ENCODE data around the gene ARHGAP15. TPM values are rescaled to one million over a fixed set of nuclear protein-coding genes. Genes with fewer than 3 reads are reported as not detected.

ARHGAP15 gene
- total and polyA plus RNA-seq, 2 experiments from 2014 or later = 0.26 TPM; not detected in 1

DNA sequence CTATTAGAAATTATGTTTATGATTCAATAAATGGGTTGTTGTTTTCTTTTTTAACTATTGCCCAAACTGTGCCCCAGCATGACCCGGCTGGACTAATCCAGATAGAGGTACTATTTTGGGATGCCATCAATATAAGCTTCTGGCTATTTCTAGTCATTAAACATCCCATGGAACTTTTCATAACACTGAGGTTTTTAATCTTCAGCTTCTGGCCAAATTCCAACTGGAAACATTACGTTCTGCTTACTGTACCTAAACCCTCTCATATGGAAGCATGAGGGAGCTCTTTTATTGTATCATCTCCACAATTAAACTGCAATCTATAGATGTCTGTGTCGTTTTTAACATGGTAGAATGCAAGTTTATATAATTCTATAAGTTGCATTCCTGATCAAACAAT is 674.7 kb downstream of the ARHGAP15 start:
- DNase-seq (ENCODE audit: low spot score) (no peak), ATAC-seq (no peak)
- peaks cover 5% of the 10 kb centered on the region for H3K27me3 Mint-ChIP-seq (ENCODE audit: insufficient read depth, low read depth, poor library complexity)
- H3K9me3 Mint-ChIP-seq = no peaks in the 10 kb centered on the region
- H3K27ac ChIP-seq (ENCODE audit: low read depth) = no peak overlapping the region
- TF ChIP-seq, protein P1, sequence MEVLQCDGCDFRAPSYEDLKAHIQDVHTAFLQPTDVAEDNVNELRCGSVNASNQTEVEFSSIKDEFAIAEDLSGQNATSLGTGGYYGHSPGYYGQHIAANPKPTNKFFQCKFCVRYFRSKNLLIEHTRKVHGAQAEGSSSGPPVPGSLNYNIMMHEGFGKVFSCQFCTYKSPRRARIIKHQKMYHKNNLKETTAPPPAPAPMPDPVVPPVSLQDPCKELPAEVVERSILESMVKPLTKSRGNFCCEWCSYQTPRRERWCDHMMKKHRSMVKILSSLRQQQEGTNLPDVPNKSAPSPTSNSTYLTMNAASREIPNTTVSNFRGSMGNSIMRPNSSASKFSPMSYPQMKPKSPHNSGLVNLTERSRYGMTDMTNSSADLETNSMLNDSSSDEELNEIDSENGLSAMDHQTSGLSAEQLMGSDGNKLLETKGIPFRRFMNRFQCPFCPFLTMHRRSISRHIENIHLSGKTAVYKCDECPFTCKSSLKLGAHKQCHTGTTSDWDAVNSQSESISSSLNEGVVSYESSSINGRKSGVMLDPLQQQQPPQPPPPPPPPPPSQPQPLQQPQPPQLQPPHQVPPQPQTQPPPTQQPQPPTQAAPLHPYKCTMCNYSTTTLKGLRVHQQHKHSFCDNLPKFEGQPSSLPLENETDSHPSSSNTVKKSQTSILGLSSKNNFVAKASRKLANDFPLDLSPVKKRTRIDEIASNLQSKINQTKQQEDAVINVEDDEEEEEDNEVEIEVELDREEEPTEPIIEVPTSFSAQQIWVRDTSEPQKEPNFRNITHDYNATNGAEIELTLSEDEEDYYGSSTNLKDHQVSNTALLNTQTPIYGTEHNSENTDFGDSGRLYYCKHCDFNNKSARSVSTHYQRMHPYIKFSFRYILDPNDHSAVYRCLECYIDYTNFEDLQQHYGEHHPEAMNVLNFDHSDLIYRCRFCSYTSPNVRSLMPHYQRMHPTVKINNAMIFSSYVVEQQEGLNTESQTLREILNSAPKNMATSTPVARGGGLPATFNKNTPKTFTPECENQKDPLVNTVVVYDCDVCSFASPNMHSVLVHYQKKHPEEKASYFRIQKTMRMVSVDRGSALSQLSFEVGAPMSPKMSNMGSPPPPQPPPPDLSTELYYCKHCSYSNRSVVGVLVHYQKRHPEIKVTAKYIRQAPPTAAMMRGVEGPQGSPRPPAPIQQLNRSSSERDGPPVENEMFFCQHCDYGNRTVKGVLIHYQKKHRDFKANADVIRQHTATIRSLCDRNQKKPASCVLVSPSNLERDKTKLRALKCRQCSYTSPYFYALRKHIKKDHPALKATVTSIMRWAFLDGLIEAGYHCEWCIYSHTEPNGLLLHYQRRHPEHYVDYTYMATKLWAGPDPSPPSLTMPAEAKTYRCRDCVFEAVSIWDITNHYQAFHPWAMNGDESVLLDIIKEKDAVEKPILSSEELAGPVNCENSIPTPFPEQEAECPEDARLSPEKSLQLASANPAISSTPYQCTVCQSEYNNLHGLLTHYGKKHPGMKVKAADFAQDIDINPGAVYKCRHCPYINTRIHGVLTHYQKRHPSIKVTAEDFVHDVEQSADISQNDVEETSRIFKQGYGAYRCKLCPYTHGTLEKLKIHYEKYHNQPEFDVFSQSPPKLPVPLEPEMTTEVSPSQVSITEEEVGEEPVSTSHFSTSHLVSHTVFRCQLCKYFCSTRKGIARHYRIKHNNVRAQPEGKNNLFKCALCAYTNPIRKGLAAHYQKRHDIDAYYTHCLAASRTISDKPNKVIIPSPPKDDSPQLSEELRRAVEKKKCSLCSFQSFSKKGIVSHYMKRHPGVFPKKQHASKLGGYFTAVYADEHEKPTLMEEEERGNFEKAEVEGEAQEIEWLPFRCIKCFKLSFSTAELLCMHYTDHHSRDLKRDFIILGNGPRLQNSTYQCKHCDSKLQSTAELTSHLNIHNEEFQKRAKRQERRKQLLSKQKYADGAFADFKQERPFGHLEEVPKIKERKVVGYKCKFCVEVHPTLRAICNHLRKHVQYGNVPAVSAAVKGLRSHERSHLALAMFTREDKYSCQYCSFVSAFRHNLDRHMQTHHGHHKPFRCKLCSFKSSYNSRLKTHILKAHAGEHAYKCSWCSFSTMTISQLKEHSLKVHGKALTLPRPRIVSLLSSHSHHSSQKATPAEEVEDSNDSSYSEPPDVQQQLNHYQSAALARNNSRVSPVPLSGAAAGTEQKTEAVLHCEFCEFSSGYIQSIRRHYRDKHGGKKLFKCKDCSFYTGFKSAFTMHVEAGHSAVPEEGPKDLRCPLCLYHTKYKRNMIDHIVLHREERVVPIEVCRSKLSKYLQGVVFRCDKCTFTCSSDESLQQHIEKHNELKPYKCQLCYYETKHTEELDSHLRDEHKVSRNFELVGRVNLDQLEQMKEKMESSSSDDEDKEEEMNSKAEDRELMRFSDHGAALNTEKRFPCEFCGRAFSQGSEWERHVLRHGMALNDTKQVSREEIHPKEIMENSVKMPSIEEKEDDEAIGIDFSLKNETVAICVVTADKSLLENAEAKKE (CRISPR knock-in tag; IDR thresholded peaks at IDR 0.05) = no peak
- TF ChIP-seq EZH2 (IDR thresholded peaks at IDR 0.05; ENCODE audit: low read depth, unreplicated experiment) (no peak), ZNF114 (CRISPR knock-in tag; IDR thresholded peaks at IDR 0.05) (no peak), STAT1 (IDR thresholded peaks at IDR 0.05; ENCODE audit: unreplicated experiment) (no peak), POLR2AphosphoS5 (IDR thresholded peaks at IDR 0.05; ENCODE audit: low read depth) (no peak), ZNF331 (CRISPR knock-in tag; IDR thresholded peaks at IDR 0.05; ENCODE audit: low read depth) (no peak), NANOG (IDR thresholded peaks at IDR 0.05; ENCODE audit: borderline replicate concordance) (no peak), REST (IDR thresholded peaks at IDR 0.05; ENCODE audit: unreplicated experiment) (no peak), JUNB (IDR thresholded peaks at IDR 0.05; ENCODE audit: unreplicated experiment) (no peak), CREB1 (CRISPR knock-in tag; IDR thresholded peaks at IDR 0.05; ENCODE audit: low read depth) (no peak), CTCF (conservative IDR thresholded peaks at IDR 0.05; ENCODE audit: low read depth in 2 of 2) (no peak), EZH2phosphoT487 (IDR thresholded peaks at IDR 0.05; ENCODE audit: unreplicated experiment) (no peak)
- TF ChIP-seq, protein P2, sequence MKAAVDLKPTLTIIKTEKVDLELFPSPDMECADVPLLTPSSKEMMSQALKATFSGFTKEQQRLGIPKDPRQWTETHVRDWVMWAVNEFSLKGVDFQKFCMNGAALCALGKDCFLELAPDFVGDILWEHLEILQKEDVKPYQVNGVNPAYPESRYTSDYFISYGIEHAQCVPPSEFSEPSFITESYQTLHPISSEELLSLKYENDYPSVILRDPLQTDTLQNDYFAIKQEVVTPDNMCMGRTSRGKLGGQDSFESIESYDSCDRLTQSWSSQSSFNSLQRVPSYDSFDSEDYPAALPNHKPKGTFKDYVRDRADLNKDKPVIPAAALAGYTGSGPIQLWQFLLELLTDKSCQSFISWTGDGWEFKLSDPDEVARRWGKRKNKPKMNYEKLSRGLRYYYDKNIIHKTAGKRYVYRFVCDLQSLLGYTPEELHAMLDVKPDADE (IDR thresholded peaks at IDR 0.05) = no peak
- no peak overlapping the region for H3K4me2 ChIP-seq
- H3K36me3 Mint-ChIP-seq (ENCODE audit: low read depth) = no peaks in the 10 kb centered on the region
- H3K9me2 ChIP-seq (ENCODE audit: insufficient read depth) = peaks cover 9% of the 10 kb centered on the region; the same call in 1 of the 2 replicates
- no peak overlapping the region for H2AFZ ChIP-seq
- no peaks in the 10 kb centered on the region for H3K27me3 ChIP-seq (ENCODE audit: insufficient read depth)
- no peak overlapping the region for H3K4me3 Mint-ChIP-seq
- no peak overlapping the region for H3K4me3 ChIP-seq
- H3F3A ChIP-seq (replicated peaks; ENCODE audit: low read depth) = no peaks in the 10 kb centered on the region
- H3K36me3 ChIP-seq (ENCODE audit: insufficient read depth) = no peaks in the 10 kb centered on the region
- no peaks in the 10 kb centered on the region for H4K20me1 ChIP-seq (replicated peaks; ENCODE audit: insufficient read depth)
- H3K4me1 Mint-ChIP-seq = peaks cover 21% of the 10 kb centered on the region
- no peak overlapping the region for H3K27ac Mint-ChIP-seq
- H3K79me2 ChIP-seq (replicated peaks; ENCODE audit: insufficient read depth) = no peaks in the 10 kb centered on the region
- peaks cover 20% of the 10 kb centered on the region for H3K4me1 ChIP-seq (ENCODE audit: insufficient read depth)

All from GM23338 (cell line).